B cell (primary cell): ENCODE measurements around the gene TBC1D17.

Source experiments
- CTCF ChIP-seq: fragments of 200-600 bp; IDR thresholded peaks from one replicate; pipeline ENCODE4 v1.8.0; 2022; ENCODE audit warnings: antibody characterized with exemption, mild to moderate bottlenecking
- EZH2 ChIP-seq: IDR thresholded peaks from 2 replicates; pipeline ENCODE4 v1.6.1; 2012; ENCODE audit warnings: borderline replicate concordance, low read depth, mild to moderate bottlenecking, moderate library complexity, low read length; ENCODE audit not compliant: insufficient read depth, poor library complexity, severe bottlenecking

DNA sequence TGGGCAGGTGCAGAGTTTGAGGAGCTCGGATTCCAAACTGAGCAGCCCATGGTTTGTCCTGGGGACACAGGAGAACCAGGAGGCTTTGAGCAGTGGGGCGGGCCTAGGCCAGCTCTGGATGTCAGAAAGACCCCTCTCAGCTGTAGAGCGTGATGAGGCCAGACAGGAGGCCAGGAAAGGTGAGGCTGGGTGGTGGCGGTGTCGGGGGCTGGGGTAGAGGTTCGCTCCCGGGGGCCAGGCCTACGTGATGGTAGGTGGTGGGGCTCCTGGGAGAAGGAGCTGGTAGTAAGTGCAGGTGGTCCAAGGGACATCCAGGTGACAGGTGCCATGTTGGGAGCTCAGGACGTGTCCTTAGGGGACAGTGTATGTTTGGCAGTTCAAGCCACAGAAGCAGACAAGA is 40.1 kb upstream of the TBC1D17 start:
- no peak for TF ChIP-seq CTCF
- no peak for TF ChIP-seq EZH2
